Measurements from ENCODE around the gene FAM221B. TPM values are rescaled to one million over a fixed set of nuclear protein-coding genes. Genes with fewer than 3 reads are reported as not detected.

FAM221B gene
- total RNA-seq, 1 donor from 2014 or later, result not detected

GRCh38 chr9:35774907-35775635 lies 53.5 kb downstream of the FAM221B start:
- TF ChIP-seq POLR2A (IDR thresholded peaks at IDR 0.05) (no peak), CTCF (IDR thresholded peaks at IDR 0.05) (no peak), POLR2AphosphoS5 (IDR thresholded peaks at IDR 0.05; ENCODE audit: insufficient read depth in 1 of 2, low read depth in 1 of 2) (no peak)

GRCh38 chr9:35771943-35772342 lies 56.6 kb downstream of the FAM221B start:
- H3K4me3 ChIP-seq, result no peak overlapping the region
- DNase-seq (ENCODE audit: extremely low spot score in 2 of 2), result no peak
- no peaks in the 10 kb centered on the region for H3K27me3 ChIP-seq
- H3K36me3 ChIP-seq, result no peaks in the 10 kb centered on the region
- H3K27ac ChIP-seq, result no peak overlapping the region
- TF ChIP-seq CTCF (IDR thresholded peaks at IDR 0.05) (no peak), POLR2A (IDR thresholded peaks at IDR 0.05) (no peak), POLR2AphosphoS5 (IDR thresholded peaks at IDR 0.05; ENCODE audit: insufficient read depth in 1 of 2, low read depth in 1 of 2) (peak in 1 of 2 donors; percentile 58)
- H3K9me3 ChIP-seq, result no peaks in the 10 kb centered on the region
- intact Hi-C loops (cut with DNase I), result no loop called here
- peaks cover 13% of the 10 kb centered on the region for H3K4me1 ChIP-seq

More at GRCh38 chr9:35774907-35775635, 53.5 kb downstream of the FAM221B start:
- Histone ChIP-seq H3K27ac (no peak overlapping the region), H3K4me3 (no peak overlapping the region), H3K4me1 (peaks cover 13% of the 10 kb centered on the region), H3K27me3 (no peaks in the 10 kb centered on the region), H3K36me3 (no peaks in the 10 kb centered on the region), H3K9me3 (no peaks in the 10 kb centered on the region)
- DNase-seq (ENCODE audit: extremely low spot score in 2 of 2), result no peak
- intact Hi-C loops (cut with DNase I), result no loop called here

- intact Hi-C loops (cut with DNase I), result no loop called here
- Histone ChIP-seq H3K36me3 (no peaks in the 10 kb centered on the region), H3K4me1 (peaks cover 13% of the 10 kb centered on the region), H3K27ac (no peak overlapping the region), H3K9me3 (no peaks in the 10 kb centered on the region), H3K27me3 (no peaks in the 10 kb centered on the region), H3K4me3 (no peak overlapping the region)
- DNase-seq (ENCODE audit: extremely low spot score in 2 of 2), result no peak
- TF ChIP-seq CTCF (IDR thresholded peaks at IDR 0.05) (no peak), POLR2AphosphoS5 (IDR thresholded peaks at IDR 0.05; ENCODE audit: insufficient read depth in 1 of 2, low read depth in 1 of 2) (no peak), POLR2A (IDR thresholded peaks at IDR 0.05) (no peak)
These were observed 57.0 kb downstream of the FAM221B start for GRCh38 chr9:35771534-35771933.

- Histone ChIP-seq H3K27ac (peak overlapping the region; percentile 15), H3K36me3 (no peaks in the 10 kb centered on the region), H3K4me1 (peaks cover 13% of the 10 kb centered on the region), H3K4me3 (no peak overlapping the region), H3K9me3 (no peaks in the 10 kb centered on the region), H3K27me3 (no peaks in the 10 kb centered on the region)
- intact Hi-C loops (cut with DNase I), result no loop called here
- DNase-seq (ENCODE audit: extremely low spot score in 2 of 2), result no peak
- TF ChIP-seq CTCF (IDR thresholded peaks at IDR 0.05), result no peak
- TF ChIP-seq POLR2AphosphoS5 (IDR thresholded peaks at IDR 0.05; ENCODE audit: insufficient read depth in 1 of 2, low read depth in 1 of 2), result peak in 1 of 2 donors; percentile 39
- no peak for TF ChIP-seq POLR2A (IDR thresholded peaks at IDR 0.05)
These were observed 57.5 kb downstream of the FAM221B start for GRCh38 chr9:35771075-35771433.

GRCh38 chr9:35769763-35770162 lies 58.8 kb downstream of the FAM221B start:
- Histone ChIP-seq H3K36me3 (no peaks in the 10 kb centered on the region), H3K4me3 (no peak overlapping the region)

More at GRCh38 chr9:35769763-35770162, 58.8 kb downstream of the FAM221B start:
- TF ChIP-seq POLR2A (IDR thresholded peaks at IDR 0.05) (no peak), POLR2AphosphoS5 (IDR thresholded peaks at IDR 0.05; ENCODE audit: insufficient read depth in 1 of 2, low read depth in 1 of 2) (no peak), CTCF (IDR thresholded peaks at IDR 0.05) (no peak)
- no peak overlapping the region for H3K27ac ChIP-seq
- H3K4me1 ChIP-seq, result peaks cover 13% of the 10 kb centered on the region
- H3K27me3 ChIP-seq, result no peaks in the 10 kb centered on the region
- no peak for DNase-seq (ENCODE audit: extremely low spot score in 2 of 2)
- no peaks in the 10 kb centered on the region for H3K9me3 ChIP-seq
- intact Hi-C loops (cut with DNase I), result no loop called here
